CD14-positive monocyte (primary cell): ENCODE measurements around the gene ADCY1. TPM values are rescaled to one million over a fixed set of nuclear protein-coding genes. Genes with fewer than 3 reads are reported as not detected.

ENCODE experiments used
- DNase-seq, 3 donors: peaks; one replicate each; pipeline ENCODE4 v3.0.0-alpha.2; 2011 to 2022
- H2AFZ ChIP-seq: 2 replicates; pipeline ENCODE4 v1.6.0; 2012; ENCODE audit warnings: mild to moderate bottlenecking, low read depth, low read length, inconsistent platforms; ENCODE audit not compliant: insufficient read depth, poor library complexity, severe bottlenecking
- H3K27ac ChIP-seq, 2 donors: 1 replicate in 1 of 2; 2 replicates in 1 of 2; pipeline ENCODE4 v1.5.1; 2012 to 2013; ENCODE audit warnings: low read length in 2 of 2, control low read depth in 1 of 2, inconsistent platforms in 1 of 2, low read depth in 1 of 2, mild to moderate bottlenecking in 1 of 2
- H3K27me3 ChIP-seq, 2 donors: one replicate each; pipeline versions ENCODE4 v1.6.0 to v1.6.1; 2011 to 2013; ENCODE audit warnings: low read length in 2 of 2; ENCODE audit not compliant: control insufficient read depth in 2 of 2, insufficient read depth in 2 of 2
- H3K36me3 ChIP-seq, 2 donors: replicated peaks in 1 of 2; 1 replicate in 1 of 2; 2 replicates in 1 of 2; pipeline versions ENCODE4 v1.5.1 to v1.6.1; 2012 to 2013; ENCODE audit warnings: low read length in 2 of 2, control low read depth in 1 of 2, inconsistent platforms in 1 of 2, mild to moderate bottlenecking in 1 of 2; ENCODE audit not compliant: insufficient read depth in 2 of 2, control insufficient read depth in 1 of 2
- H3K4me1 ChIP-seq, 2 donors: 1 replicate in 1 of 2; 2 replicates in 1 of 2; pipeline versions ENCODE4 v1.5.1 to v1.6.1; 2012 to 2013; ENCODE audit warnings: low read length in 2 of 2, control low read depth in 1 of 2, inconsistent platforms in 1 of 2, mild to moderate bottlenecking in 1 of 2, moderate library complexity in 1 of 2; ENCODE audit not compliant: insufficient read depth in 2 of 2, control insufficient read depth in 1 of 2
- H3K4me2 ChIP-seq: replicated peaks from 2 replicates; pipeline ENCODE3; 2012; ENCODE audit warnings: low read length, moderate library complexity, mild to moderate bottlenecking; ENCODE audit not compliant: poor library complexity, severe bottlenecking; ENCODE audit errors: extremely low read depth
- H3K4me3 ChIP-seq, 3 experiments: fragments of 200-600 bp in 1 of 3; sonication (generic) in 1 of 3; replicated peaks in 1 of 3; 1 replicate in 2 of 3; 2 replicates in 1 of 3; pipeline ENCODE4 v1.5.1; 2011 to 2013; ENCODE audit warnings: low read length in 3 of 3, mild to moderate bottlenecking in 3 of 3, control low read depth in 2 of 3, low read depth in 2 of 3, inconsistent platforms in 1 of 3, moderate library complexity in 1 of 3
- H3K79me2 ChIP-seq: 2 replicates; pipeline ENCODE4 v1.6.0; 2012; ENCODE audit warnings: mild to moderate bottlenecking, control low read depth, inconsistent platforms, low read length, moderate library complexity; ENCODE audit not compliant: insufficient read depth
- H3K9ac ChIP-seq: 2 replicates; pipeline ENCODE4 v1.6.0; 2017; ENCODE audit warnings: low read length, mild to moderate bottlenecking; ENCODE audit not compliant: insufficient read depth, poor library complexity, severe bottlenecking
- H3K9me3 ChIP-seq, 2 donors: replicated peaks in 1 of 2; 1 replicate in 1 of 2; 2 replicates in 1 of 2; pipeline versions ENCODE4 v1.5.1 to v1.6.1; 2012 to 2013; ENCODE audit warnings: low read length in 2 of 2, control low read depth in 1 of 2; ENCODE audit not compliant: control insufficient read depth in 1 of 2, insufficient read depth in 1 of 2
- H4K20me1 ChIP-seq: 2 replicates; pipeline ENCODE4 v1.6.0; 2012; ENCODE audit warnings: mild to moderate bottlenecking, low read length, control low read depth, moderate library complexity; ENCODE audit not compliant: insufficient read depth
- H3K27ac Mint-ChIP-seq, 7 donors: one replicate each; pipeline ENCODE4 v1.8.0; 2020; ENCODE audit warnings: mild to moderate bottlenecking in 7 of 7, mixed read lengths in 7 of 7, moderate library complexity in 6 of 7, inconsistent platforms in 2 of 7
- H3K27me3 Mint-ChIP-seq, 3 donors: one replicate each; pipeline ENCODE4 v1.8.0; 2021 to 2022; ENCODE audit warnings: low read depth in 3 of 3, mild to moderate bottlenecking in 3 of 3, mixed read lengths in 3 of 3, moderate library complexity in 3 of 3, inconsistent platforms in 1 of 3
- H3K36me3 Mint-ChIP-seq, 2 donors: one replicate each; pipeline ENCODE4 v1.8.0; 2020; ENCODE audit warnings: mixed read lengths in 2 of 2, inconsistent platforms in 1 of 2, mild to moderate bottlenecking in 1 of 2
- H3K4me1 Mint-ChIP-seq: one replicate; pipeline ENCODE4 v1.8.0; 2020; ENCODE audit warnings: mild to moderate bottlenecking, mixed read lengths
- H3K4me3 Mint-ChIP-seq, 2 donors: one replicate each; pipeline ENCODE4 v1.8.0; 2020; ENCODE audit warnings: mild to moderate bottlenecking in 2 of 2, mixed read lengths in 2 of 2, moderate library complexity in 1 of 2
- H3K9me3 Mint-ChIP-seq, 7 donors: one replicate each; pipeline ENCODE4 v1.8.0; 2020 to 2022; ENCODE audit warnings: mixed read lengths in 7 of 7, mild to moderate bottlenecking in 6 of 7, moderate library complexity in 6 of 7, inconsistent platforms in 2 of 7
- WGBS: methylation state at CpG from one replicate; pipeline ENCODE4 v1.1.5; 2013; ENCODE audit warnings: missing lambda C conversion rate; ENCODE audit not compliant: insufficient coverage; 5-methylcytosine and 5-hydroxymethylcytosine counted together
- intact Hi-C, 2 donors: fragments of 100-400 bp; cut with micrococcal nuclease; formaldehyde crosslinking; loops; one replicate each; pipeline versions ENCODE4 v1.15.0 to v1.15.1; 2023
- polyA plus RNA-seq, 3 donors: library from polyadenylated mRNA; depleted of rRNA in 1 of 3; unstranded in 2 of 3; stranded (reverse) in 1 of 3; fragments of 300-500 nt in 2 of 3; fragments of >200 nt in 1 of 3; fragmentation: Illumina TruSeq in 2 of 3; gene quantifications; 1 replicate in 2 of 3; 2 replicates in 1 of 3; pipeline ENCODE4 v1.2.3, GENCODE V29; 2012 to 2021
- TF ChIP-seq, protein P1 (sequence below): fragments of 200-600 bp; IDR thresholded peaks from one replicate; pipeline ENCODE4 v1.8.0; 2022; ENCODE audit warnings: antibody characterized with exemption, mild to moderate bottlenecking

Gene ADCY1
- polyA plus RNA-seq, 3 donors, result 0.01 TPM; not detected in 2

DNA sequence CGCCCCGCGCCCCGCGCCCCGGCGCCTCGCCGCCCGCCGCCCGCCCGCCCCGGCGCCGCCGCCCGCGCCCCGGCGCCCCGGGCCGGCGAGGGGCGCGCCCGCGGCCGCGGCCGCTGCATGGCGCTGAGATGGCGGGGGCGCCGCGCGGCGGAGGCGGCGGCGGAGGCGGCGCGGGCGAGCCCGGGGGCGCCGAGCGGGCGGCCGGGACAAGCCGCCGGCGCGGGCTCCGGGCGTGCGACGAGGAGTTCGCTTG lies 174 bp downstream of the ADCY1 start:
- TF ChIP-seq, protein P1, sequence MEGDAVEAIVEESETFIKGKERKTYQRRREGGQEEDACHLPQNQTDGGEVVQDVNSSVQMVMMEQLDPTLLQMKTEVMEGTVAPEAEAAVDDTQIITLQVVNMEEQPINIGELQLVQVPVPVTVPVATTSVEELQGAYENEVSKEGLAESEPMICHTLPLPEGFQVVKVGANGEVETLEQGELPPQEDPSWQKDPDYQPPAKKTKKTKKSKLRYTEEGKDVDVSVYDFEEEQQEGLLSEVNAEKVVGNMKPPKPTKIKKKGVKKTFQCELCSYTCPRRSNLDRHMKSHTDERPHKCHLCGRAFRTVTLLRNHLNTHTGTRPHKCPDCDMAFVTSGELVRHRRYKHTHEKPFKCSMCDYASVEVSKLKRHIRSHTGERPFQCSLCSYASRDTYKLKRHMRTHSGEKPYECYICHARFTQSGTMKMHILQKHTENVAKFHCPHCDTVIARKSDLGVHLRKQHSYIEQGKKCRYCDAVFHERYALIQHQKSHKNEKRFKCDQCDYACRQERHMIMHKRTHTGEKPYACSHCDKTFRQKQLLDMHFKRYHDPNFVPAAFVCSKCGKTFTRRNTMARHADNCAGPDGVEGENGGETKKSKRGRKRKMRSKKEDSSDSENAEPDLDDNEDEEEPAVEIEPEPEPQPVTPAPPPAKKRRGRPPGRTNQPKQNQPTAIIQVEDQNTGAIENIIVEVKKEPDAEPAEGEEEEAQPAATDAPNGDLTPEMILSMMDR, result no peak
- Histone ChIP-seq H3K4me3 (no peak overlapping the region), H4K20me1 (no peaks in the 10 kb centered on the region), H3K4me2 (peak overlapping the region; percentile 41), H3K36me3 (no peaks in the 10 kb centered on the region), H3K27ac (no peak overlapping the region), H3K27me3 (peaks cover 24 to 50% of the 10 kb centered on the region in 2 donors), H3K79me2 (no peaks in the 10 kb centered on the region), H3K9me3 (no peaks in the 10 kb centered on the region), H3K9ac (no peak overlapping the region), H2AFZ (no peak overlapping the region), H3K4me1 (no peaks in the 10 kb centered on the region)
- Mint-ChIP-seq H3K9me3 (peaks cover 0 to 13% (median 3%) of the 10 kb centered on the region in 7 donors), H3K27me3 (peaks cover 52 to 67% (median 52%) of the 10 kb centered on the region in 3 donors), H3K4me1 (no peaks in the 10 kb centered on the region), H3K36me3 (no peaks in the 10 kb centered on the region), H3K4me3 (no peak overlapping the region), H3K27ac (no peak overlapping the region)
- no peak for DNase-seq
- intact Hi-C loops, result no loop called here
- WGBS, result under 1% methylated on average over 60 of the region's 60 CpGs

- Mint-ChIP-seq H3K36me3 (no peaks in the 10 kb centered on the region), H3K9me3 (peaks cover 0 to 13% (median 3%) of the 10 kb centered on the region in 7 donors), H3K27ac (no peak overlapping the region), H3K4me3 (peak overlapping the region in 1 of 2 donors; percentile 83), H3K4me1 (no peaks in the 10 kb centered on the region), H3K27me3 (peaks cover 52 to 68% (median 52%) of the 10 kb centered on the region in 3 donors)
- WGBS, result 2% methylated on average over 70 of the region's 72 CpGs
- DNase-seq, result no peak
- no peak overlapping the region for H3K27ac ChIP-seq
- no peak overlapping the region for H3K9ac ChIP-seq
- H3K36me3 ChIP-seq, result no peaks in the 10 kb centered on the region
- no peaks in the 10 kb centered on the region for H3K4me1 ChIP-seq
- no peak overlapping the region for H2AFZ ChIP-seq
- intact Hi-C loops, result no loop called here
- H3K79me2 ChIP-seq, result no peaks in the 10 kb centered on the region
- peak overlapping the region; percentile 41 for H3K4me2 ChIP-seq
- H4K20me1 ChIP-seq, result no peaks in the 10 kb centered on the region
- TF ChIP-seq, protein P1, result no peak
- no peaks in the 10 kb centered on the region for H3K9me3 ChIP-seq
- H3K4me3 ChIP-seq, result peak overlapping the region in 1 of 3 experiments; percentile 28
- peaks cover 24 to 50% of the 10 kb centered on the region in 2 donors for H3K27me3 ChIP-seq
Observed at GRCh38 chr7:45574669-45575500, 717 bp downstream of the ADCY1 start.
